HepG2 (cell line): ENCODE measurements around the gene FBXO30. TPM values are rescaled to one million over a fixed set of nuclear protein-coding genes. Genes with fewer than 3 reads are reported as not detected.

Experiments
- ADNP ChIP-seq: sonication (generic); formaldehyde crosslinking; IDR thresholded peaks from 2 replicates; pipeline ENCODE4 v1.4.0; 2020; ENCODE audit warnings: missing genetic modification reagents
- BRD4 ChIP-seq: sonication (generic); formaldehyde crosslinking; IDR thresholded peaks from 2 replicates; pipeline ENCODE4 v1.4.0; 2020; ENCODE audit warnings: missing genetic modification reagents
- CHCHD3 ChIP-seq: sonication (generic); formaldehyde crosslinking; IDR thresholded peaks from 2 replicates; pipeline ENCODE4 v1.8.0; 2022; ENCODE audit warnings: mild to moderate bottlenecking, missing genetic modification reagents, moderate library complexity
- CSRNP2 ChIP-seq: sonication (generic); formaldehyde crosslinking; conservative IDR thresholded peaks from 2 replicates; pipeline ENCODE4 v1.8.0; 2022; ENCODE audit warnings: low read depth, missing genetic modification reagents
- FIP1L1 ChIP-seq: fragments of 200-400 bp; formaldehyde crosslinking; IDR thresholded peaks from 2 replicates; pipeline ENCODE4 v1.6.1; 2018; ENCODE audit warnings: low read depth, mild to moderate bottlenecking, low read length, moderate library complexity, borderline replicate concordance; ENCODE audit not compliant: insufficient read depth
- GFI1 ChIP-seq: sonication (generic); formaldehyde crosslinking; IDR thresholded peaks from 2 replicates; pipeline ENCODE4 v1.5.0; 2020; ENCODE audit warnings: missing genetic modification reagents, mild to moderate bottlenecking, borderline replicate concordance
- GZF1 ChIP-seq: sonication (generic); formaldehyde crosslinking; IDR thresholded peaks from 2 replicates; pipeline ENCODE4 v1.5.1; 2020; ENCODE audit warnings: mild to moderate bottlenecking, missing genetic modification reagents
- HNF4G ChIP-seq, 2 experiments: sonication (generic) in 1 of 2; formaldehyde crosslinking in 1 of 2; IDR thresholded peaks; 2 replicates each; pipeline versions ENCODE4 v1.4.0 to v1.6.1; 2011 to 2020; ENCODE audit warnings: borderline replicate concordance in 2 of 2, low read depth in 2 of 2, mild to moderate bottlenecking in 2 of 2, low read length in 1 of 2, missing genetic modification reagents in 1 of 2, moderate library complexity in 1 of 2
- HOXA3 ChIP-seq: sonication (generic); formaldehyde crosslinking; IDR thresholded peaks from 2 replicates; pipeline ENCODE4 v1.5.0; 2020; ENCODE audit warnings: missing genetic modification reagents
- IRF1 ChIP-seq: sonication (generic); formaldehyde crosslinking; IDR thresholded peaks from 2 replicates; pipeline ENCODE4 v1.4.0; 2020; ENCODE audit warnings: low read depth, mild to moderate bottlenecking, missing genetic modification reagents
- MBD4 ChIP-seq: IDR thresholded peaks from 2 replicates; pipeline ENCODE4 v1.6.1; 2012; ENCODE audit warnings: low read length, inconsistent platforms, borderline replicate concordance
- NFE2L1 ChIP-seq: sonication (generic); formaldehyde crosslinking; IDR thresholded peaks from 2 replicates; pipeline ENCODE4 v1.4.0; 2020; ENCODE audit warnings: missing genetic modification reagents, mild to moderate bottlenecking, borderline replicate concordance
- RBM22 ChIP-seq: fragments of 200-400 bp; formaldehyde crosslinking; optimal IDR thresholded peaks from 2 replicates; pipeline ENCODE3; 2017; ENCODE audit warnings: mild to moderate bottlenecking, low read length, moderate library complexity
- SMARCE1 ChIP-seq: fragments of 450-650 bp; IDR thresholded peaks from 2 replicates; pipeline ENCODE4 v1.6.1; 2017; ENCODE audit warnings: borderline replicate concordance
- SMYD3 ChIP-seq: sonication (generic); formaldehyde crosslinking; IDR thresholded peaks from 2 replicates; pipeline ENCODE4 v1.8.1; 2023; ENCODE audit warnings: mild to moderate bottlenecking, missing genetic modification reagents
- SSRP1 ChIP-seq: IDR thresholded peaks from 2 replicates; pipeline ENCODE4 v1.6.1; 2016; ENCODE audit warnings: control low read depth
- TBL1XR1 ChIP-seq: fragments of 150-350 bp; IDR thresholded peaks from 2 replicates; pipeline ENCODE4 v1.6.1; 2014; ENCODE audit warnings: borderline replicate concordance, low read length; ENCODE audit not compliant: partially characterized antibody
- ZNF124 ChIP-seq: sonication (generic); formaldehyde crosslinking; IDR thresholded peaks from 2 replicates; pipeline ENCODE4 v1.4.0; 2020; ENCODE audit warnings: missing genetic modification reagents
- ZNF17 ChIP-seq: sonication (generic); formaldehyde crosslinking; IDR thresholded peaks from 2 replicates; pipeline ENCODE4 v1.5.0; 2020; ENCODE audit warnings: mild to moderate bottlenecking, missing genetic modification reagents
- ZNF230 ChIP-seq: sonication (generic); formaldehyde crosslinking; IDR thresholded peaks from 2 replicates; pipeline ENCODE4 v1.4.0; 2020; ENCODE audit warnings: mild to moderate bottlenecking, missing genetic modification reagents
- ZNF446 ChIP-seq: sonication (generic); formaldehyde crosslinking; IDR thresholded peaks from 2 replicates; pipeline ENCODE4 v1.5.0; 2020; ENCODE audit warnings: mild to moderate bottlenecking, missing genetic modification reagents
- ZNF557 ChIP-seq: sonication (generic); formaldehyde crosslinking; IDR thresholded peaks from 2 replicates; pipeline ENCODE4 v1.4.0; 2020; ENCODE audit warnings: missing genetic modification reagents
- ZNF672 ChIP-seq: sonication (generic); formaldehyde crosslinking; IDR thresholded peaks from 2 replicates; pipeline ENCODE4 v1.8.1; 2022; ENCODE audit warnings: missing genetic modification reagents
- ZNF737 ChIP-seq: sonication (generic); formaldehyde crosslinking; IDR thresholded peaks from 2 replicates; pipeline ENCODE4 v1.5.0; 2020; ENCODE audit warnings: missing genetic modification reagents, mild to moderate bottlenecking, borderline replicate concordance
- ZNF839 ChIP-seq: sonication (generic); formaldehyde crosslinking; IDR thresholded peaks from 2 replicates; pipeline ENCODE4 v1.4.0; 2020; ENCODE audit warnings: missing genetic modification reagents, mild to moderate bottlenecking, borderline replicate concordance
- ZNF841 ChIP-seq: sonication (generic); formaldehyde crosslinking; IDR thresholded peaks from 2 replicates; pipeline ENCODE4 v1.8.1; 2023; ENCODE audit warnings: missing genetic modification reagents, borderline replicate concordance
- ZSCAN31 ChIP-seq: sonication (generic); formaldehyde crosslinking; IDR thresholded peaks from 2 replicates; pipeline ENCODE4 v1.5.0; 2020; ENCODE audit warnings: low read depth, mild to moderate bottlenecking, missing genetic modification reagents
- polyA plus RNA-seq, 8 experiments: library from polyadenylated mRNA; depleted of rRNA in 3 of 8; stranded (reverse) in 7 of 8; unstranded in 1 of 8; fragments of >200 nt; fragmentation: Illumina TruSeq in 4 of 8; extraction: Trizol in 4 of 8; gene quantifications; 2 replicates each; pipeline versions ENCODE4 v1.2.1 to v1.2.3, GENCODE V29; 2011 to 2016; ENCODE audit warnings: low read depth in 4 of 8, missing spikeins in 1 of 8, mixed read lengths in 1 of 8; ENCODE audit not compliant: insufficient read depth in 1 of 8
- total RNA-seq, 5 experiments: library from RNA; depleted of rRNA; stranded (reverse); fragments of >200 nt; fragmentation: Illumina TruSeq; extraction: Trizol; gene quantifications; 2 replicates each; pipeline ENCODE4 v1.2.3, GENCODE V29; 2016; ENCODE audit warnings: low read depth in 1 of 5

The FBXO30 gene
- total and polyA plus RNA-seq, 2 of the 13 experiments (the other 11 are each of a cell fraction or from before 2014, with no cell fraction given): 3.2 to 7.1 TPM

- TF ChIP-seq IRF1: 0 out of 2 replicates have a peak, but pooled peaks have one; percentile 56
- peak; percentile 51; the same call in 1 of the 2 replicates for TF ChIP-seq BRD4 (CRISPR knock-in tag)
- peak; percentile 66 for TF ChIP-seq HOXA3 (CRISPR knock-in tag)
- TF ChIP-seq TBL1XR1: no peak
- TF ChIP-seq ZNF17 (CRISPR knock-in tag): no peak
- TF ChIP-seq ZNF557 (CRISPR knock-in tag): no peak; the same call in 1 of the 2 replicates
- no peak; the same call in 1 of the 2 replicates for TF ChIP-seq FIP1L1
- TF ChIP-seq MBD4: no peak
- peak; percentile 83; the same call in 1 of the 2 replicates for TF ChIP-seq ZNF841
- TF ChIP-seq SMYD3 (CRISPR knock-in tag): 0 out of 2 replicates have a peak, but pooled peaks have one; percentile 60
- TF ChIP-seq RBM22: peak; percentile 59
- TF ChIP-seq CHCHD3 (CRISPR knock-in tag): peak; percentile 97
- 0 out of 2 replicates have a peak, but pooled peaks have one; percentile 6 for TF ChIP-seq HNF4G (IDR thresholded peaks at IDR 0.05; ENCODE audit: borderline replicate concordance, low read depth, low read length)
- no peak for TF ChIP-seq HNF4G (CRISPR knock-in tag; IDR thresholded peaks at IDR 0.05; ENCODE audit: borderline replicate concordance, low read depth)
- TF ChIP-seq ZNF230 (CRISPR knock-in tag): peak; percentile 71; the same call in 1 of the 2 replicates
- no peak for TF ChIP-seq SMARCE1
- TF ChIP-seq ZNF124: peak; percentile 70; the same call in 1 of the 2 replicates
- 0 out of 2 replicates have a peak, but pooled peaks have one; percentile 67 for TF ChIP-seq ZNF672 (CRISPR knock-in tag)
- TF ChIP-seq ADNP (CRISPR knock-in tag): no peak
- TF ChIP-seq ZNF839 (CRISPR knock-in tag): peak; percentile 60; the same call in 1 of the 2 replicates
- peak; percentile 71; the same call in 1 of the 2 replicates for TF ChIP-seq GZF1 (CRISPR knock-in tag)
- no peak for TF ChIP-seq ZNF446 (CRISPR knock-in tag)
- no peak for TF ChIP-seq SSRP1 (CRISPR knock-in tag)
- TF ChIP-seq ZNF737 (CRISPR knock-in tag): peak; percentile 84; the same call in 1 of the 2 replicates
- TF ChIP-seq ZSCAN31 (CRISPR knock-in tag): peak; percentile 80
- TF ChIP-seq NFE2L1 (CRISPR knock-in tag): 0 out of 2 replicates have a peak, but pooled peaks have one; percentile 85
- peak; percentile 35; the same call in 1 of the 2 replicates for TF ChIP-seq GFI1 (CRISPR knock-in tag)
- peak; percentile 38; the same call in 1 of the 2 replicates for TF ChIP-seq CSRNP2 (CRISPR knock-in tag)
These were observed at the start of gene FBXO30 (continued) for GRCh38 chr6:145814501-145815308.
